HL-60 (cell line): Measurements from ENCODE around the gene CPZ.

ENCODE experiments used
- GABPA ChIP-seq: IDR thresholded peaks from 2 replicates; pipeline ENCODE4 v1.6.1; 2012; ENCODE audit warnings: low read depth
- POLR2AphosphoS5 ChIP-seq: IDR thresholded peaks from 2 replicates; pipeline ENCODE4 v1.6.1; 2012; ENCODE audit warnings: low read depth
- SPI1 ChIP-seq: IDR thresholded peaks from 2 replicates; pipeline ENCODE4 v1.6.1; 2012; ENCODE audit warnings: low read depth, mild to moderate bottlenecking, borderline replicate concordance
- TF ChIP-seq, protein P1 (sequence below): IDR thresholded peaks from one replicate; pipeline ENCODE4 v1.5.1; 2011; ENCODE audit warnings: low read length, control low read depth, inconsistent platforms; ENCODE audit not compliant: insufficient read depth
- TF ChIP-seq, protein P2 (sequence below): IDR thresholded peaks from 2 replicates; pipeline ENCODE4 v1.6.1; 2012; ENCODE audit warnings: low read depth; ENCODE audit not compliant: insufficient replicate concordance

DNA sequence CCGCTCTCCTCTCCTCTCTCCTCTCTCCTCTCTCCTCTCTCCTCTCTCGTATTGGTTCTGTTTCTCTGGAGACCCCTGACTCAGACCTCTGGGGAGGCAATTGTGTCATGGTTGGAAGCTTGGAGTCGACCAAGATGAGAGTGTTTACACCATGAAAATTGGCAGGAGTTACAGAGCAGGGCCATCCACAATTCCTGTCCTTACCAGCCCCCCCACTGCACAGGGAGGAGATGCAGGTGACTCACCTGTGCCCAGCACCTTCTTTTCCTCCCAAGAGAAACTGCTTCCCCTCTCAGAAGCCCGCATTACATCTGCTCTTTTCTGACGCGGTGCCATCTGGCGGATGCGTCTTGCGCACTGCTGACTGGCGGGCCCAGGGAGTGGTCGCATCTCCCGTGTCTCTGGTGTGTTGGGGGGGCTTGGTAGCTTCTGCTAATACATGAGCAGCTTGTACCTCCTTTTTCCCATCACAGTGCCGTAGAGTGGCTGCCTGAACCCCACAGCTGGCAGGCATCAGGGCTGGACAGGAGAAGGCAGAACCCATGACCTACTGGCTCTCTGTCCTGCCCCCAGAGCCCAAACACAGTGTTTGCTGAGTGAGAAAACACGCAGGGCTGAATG lies 43.7 kb upstream of the CPZ start:
- TF ChIP-seq, protein P1, sequence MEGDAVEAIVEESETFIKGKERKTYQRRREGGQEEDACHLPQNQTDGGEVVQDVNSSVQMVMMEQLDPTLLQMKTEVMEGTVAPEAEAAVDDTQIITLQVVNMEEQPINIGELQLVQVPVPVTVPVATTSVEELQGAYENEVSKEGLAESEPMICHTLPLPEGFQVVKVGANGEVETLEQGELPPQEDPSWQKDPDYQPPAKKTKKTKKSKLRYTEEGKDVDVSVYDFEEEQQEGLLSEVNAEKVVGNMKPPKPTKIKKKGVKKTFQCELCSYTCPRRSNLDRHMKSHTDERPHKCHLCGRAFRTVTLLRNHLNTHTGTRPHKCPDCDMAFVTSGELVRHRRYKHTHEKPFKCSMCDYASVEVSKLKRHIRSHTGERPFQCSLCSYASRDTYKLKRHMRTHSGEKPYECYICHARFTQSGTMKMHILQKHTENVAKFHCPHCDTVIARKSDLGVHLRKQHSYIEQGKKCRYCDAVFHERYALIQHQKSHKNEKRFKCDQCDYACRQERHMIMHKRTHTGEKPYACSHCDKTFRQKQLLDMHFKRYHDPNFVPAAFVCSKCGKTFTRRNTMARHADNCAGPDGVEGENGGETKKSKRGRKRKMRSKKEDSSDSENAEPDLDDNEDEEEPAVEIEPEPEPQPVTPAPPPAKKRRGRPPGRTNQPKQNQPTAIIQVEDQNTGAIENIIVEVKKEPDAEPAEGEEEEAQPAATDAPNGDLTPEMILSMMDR, result no peak
- TF ChIP-seq POLR2AphosphoS5 (no peak), SPI1 (no peak), GABPA (no peak)
- TF ChIP-seq, protein P2, sequence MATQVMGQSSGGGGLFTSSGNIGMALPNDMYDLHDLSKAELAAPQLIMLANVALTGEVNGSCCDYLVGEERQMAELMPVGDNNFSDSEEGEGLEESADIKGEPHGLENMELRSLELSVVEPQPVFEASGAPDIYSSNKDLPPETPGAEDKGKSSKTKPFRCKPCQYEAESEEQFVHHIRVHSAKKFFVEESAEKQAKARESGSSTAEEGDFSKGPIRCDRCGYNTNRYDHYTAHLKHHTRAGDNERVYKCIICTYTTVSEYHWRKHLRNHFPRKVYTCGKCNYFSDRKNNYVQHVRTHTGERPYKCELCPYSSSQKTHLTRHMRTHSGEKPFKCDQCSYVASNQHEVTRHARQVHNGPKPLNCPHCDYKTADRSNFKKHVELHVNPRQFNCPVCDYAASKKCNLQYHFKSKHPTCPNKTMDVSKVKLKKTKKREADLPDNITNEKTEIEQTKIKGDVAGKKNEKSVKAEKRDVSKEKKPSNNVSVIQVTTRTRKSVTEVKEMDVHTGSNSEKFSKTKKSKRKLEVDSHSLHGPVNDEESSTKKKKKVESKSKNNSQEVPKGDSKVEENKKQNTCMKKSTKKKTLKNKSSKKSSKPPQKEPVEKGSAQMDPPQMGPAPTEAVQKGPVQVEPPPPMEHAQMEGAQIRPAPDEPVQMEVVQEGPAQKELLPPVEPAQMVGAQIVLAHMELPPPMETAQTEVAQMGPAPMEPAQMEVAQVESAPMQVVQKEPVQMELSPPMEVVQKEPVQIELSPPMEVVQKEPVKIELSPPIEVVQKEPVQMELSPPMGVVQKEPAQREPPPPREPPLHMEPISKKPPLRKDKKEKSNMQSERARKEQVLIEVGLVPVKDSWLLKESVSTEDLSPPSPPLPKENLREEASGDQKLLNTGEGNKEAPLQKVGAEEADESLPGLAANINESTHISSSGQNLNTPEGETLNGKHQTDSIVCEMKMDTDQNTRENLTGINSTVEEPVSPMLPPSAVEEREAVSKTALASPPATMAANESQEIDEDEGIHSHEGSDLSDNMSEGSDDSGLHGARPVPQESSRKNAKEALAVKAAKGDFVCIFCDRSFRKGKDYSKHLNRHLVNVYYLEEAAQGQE, result no peak
